ENCODE data around the gene VSTM2B. TPM values are rescaled to one million over a fixed set of nuclear protein-coding genes. Genes with fewer than 3 reads are reported as not detected.

VSTM2B gene
- total and polyA plus RNA-seq, 2 experiments from 2014 or later, result 0.47 to 1.1 TPM

GRCh38 chr19:29576761-29577648 lies 51.2 kb downstream of the VSTM2B start:
- no peak for DNase-seq (ENCODE audit: low spot score)
- WGBS (ENCODE audit: low lambda C conversion rate, missing lambda C conversion rate), result 71% methylated on average over 15 of the region's 15 CpGs
- H3K27ac ChIP-seq, result no peak overlapping the region

DNA sequence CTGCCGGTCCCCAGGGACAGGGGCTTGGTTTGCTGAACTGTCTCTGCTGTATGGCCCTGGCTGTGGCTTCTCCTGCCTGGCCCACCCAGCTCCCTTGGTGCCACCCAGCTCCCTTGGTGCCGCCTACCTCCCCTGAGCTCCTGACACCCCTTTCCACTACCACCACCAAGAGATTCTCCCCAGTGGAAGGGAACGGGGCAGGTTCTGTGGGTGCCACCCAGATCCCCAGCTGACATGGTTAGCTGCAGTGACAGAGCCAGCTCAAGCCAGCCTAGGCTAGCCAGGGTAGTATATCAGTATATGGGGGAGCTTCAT lies 51.8 kb downstream of the VSTM2B start:
- H3K27me3 ChIP-seq, result peaks cover 49% of the 10 kb centered on the region
- no peaks in the 10 kb centered on the region for H3K36me3 ChIP-seq (replicated peaks; ENCODE audit: insufficient read depth, low read depth)
- no peak for TF ChIP-seq EZH2 (IDR thresholded peaks at IDR 0.05; ENCODE audit: borderline replicate concordance)
- TF ChIP-seq, protein P1, sequence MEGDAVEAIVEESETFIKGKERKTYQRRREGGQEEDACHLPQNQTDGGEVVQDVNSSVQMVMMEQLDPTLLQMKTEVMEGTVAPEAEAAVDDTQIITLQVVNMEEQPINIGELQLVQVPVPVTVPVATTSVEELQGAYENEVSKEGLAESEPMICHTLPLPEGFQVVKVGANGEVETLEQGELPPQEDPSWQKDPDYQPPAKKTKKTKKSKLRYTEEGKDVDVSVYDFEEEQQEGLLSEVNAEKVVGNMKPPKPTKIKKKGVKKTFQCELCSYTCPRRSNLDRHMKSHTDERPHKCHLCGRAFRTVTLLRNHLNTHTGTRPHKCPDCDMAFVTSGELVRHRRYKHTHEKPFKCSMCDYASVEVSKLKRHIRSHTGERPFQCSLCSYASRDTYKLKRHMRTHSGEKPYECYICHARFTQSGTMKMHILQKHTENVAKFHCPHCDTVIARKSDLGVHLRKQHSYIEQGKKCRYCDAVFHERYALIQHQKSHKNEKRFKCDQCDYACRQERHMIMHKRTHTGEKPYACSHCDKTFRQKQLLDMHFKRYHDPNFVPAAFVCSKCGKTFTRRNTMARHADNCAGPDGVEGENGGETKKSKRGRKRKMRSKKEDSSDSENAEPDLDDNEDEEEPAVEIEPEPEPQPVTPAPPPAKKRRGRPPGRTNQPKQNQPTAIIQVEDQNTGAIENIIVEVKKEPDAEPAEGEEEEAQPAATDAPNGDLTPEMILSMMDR (IDR thresholded peaks at IDR 0.05; ENCODE audit: poor library complexity), result no peak
- no peak for TF ChIP-seq EZH2phosphoT487 (IDR thresholded peaks at IDR 0.05; ENCODE audit: low read depth, severe bottlenecking, unreplicated experiment)
- H3K9me2 ChIP-seq (replicated peaks; ENCODE audit: insufficient read depth), result no peaks in the 10 kb centered on the region
- H3K4me3 ChIP-seq, result no peak overlapping the region
- H3K27ac ChIP-seq, result no peak overlapping the region
- no peak for DNase-seq (ENCODE audit: low spot score)
- WGBS (ENCODE audit: low lambda C conversion rate, missing lambda C conversion rate), result 60% methylated on average over 3 of the region's 3 CpGs
- no peak overlapping the region for H2AFZ ChIP-seq
- H4K20me1 ChIP-seq (ENCODE audit: insufficient read depth, poor library complexity, severe bottlenecking), result no peaks in the 10 kb centered on the region
- H3K4me1 ChIP-seq (ENCODE audit: insufficient read depth), result no peaks in the 10 kb centered on the region
- no peaks in the 10 kb centered on the region for H3K79me2 ChIP-seq
- H3K9me3 ChIP-seq (ENCODE audit: low read depth), result no peaks in the 10 kb centered on the region
- no peak overlapping the region for H3K4me2 ChIP-seq

More at GRCh38 chr19:29576761-29577648, 51.2 kb downstream of the VSTM2B start:
- no peaks in the 10 kb centered on the region for H3K36me3 ChIP-seq (replicated peaks; ENCODE audit: insufficient read depth, low read depth)
- H3K27me3 ChIP-seq, result peaks cover 53% of the 10 kb centered on the region
- no peak overlapping the region for H3K4me3 ChIP-seq
- H3K9me3 ChIP-seq (ENCODE audit: low read depth), result no peaks in the 10 kb centered on the region
- TF ChIP-seq EZH2 (IDR thresholded peaks at IDR 0.05; ENCODE audit: borderline replicate concordance), result no peak
- no peak for TF ChIP-seq EZH2phosphoT487 (IDR thresholded peaks at IDR 0.05; ENCODE audit: low read depth, severe bottlenecking, unreplicated experiment)
- TF ChIP-seq, protein P1 (IDR thresholded peaks at IDR 0.05; ENCODE audit: poor library complexity), result no peak
- no peak overlapping the region for H3K4me2 ChIP-seq
- no peaks in the 10 kb centered on the region for H3K4me1 ChIP-seq (ENCODE audit: insufficient read depth)
- no peak overlapping the region for H2AFZ ChIP-seq
- H3K79me2 ChIP-seq, result no peaks in the 10 kb centered on the region
- no peaks in the 10 kb centered on the region for H3K9me2 ChIP-seq (replicated peaks; ENCODE audit: insufficient read depth)
- no peaks in the 10 kb centered on the region for H4K20me1 ChIP-seq (ENCODE audit: insufficient read depth, poor library complexity, severe bottlenecking)

- Histone ChIP-seq H3K9me3 (ENCODE audit: low read depth) (no peaks in the 10 kb centered on the region), H3K4me3 (no peak overlapping the region), H4K20me1 (ENCODE audit: insufficient read depth, poor library complexity, severe bottlenecking) (no peaks in the 10 kb centered on the region), H3K79me2 (no peaks in the 10 kb centered on the region), H3K36me3 (replicated peaks; ENCODE audit: insufficient read depth, low read depth) (no peaks in the 10 kb centered on the region), H3K9me2 (replicated peaks; ENCODE audit: insufficient read depth) (no peaks in the 10 kb centered on the region), H3K4me1 (ENCODE audit: insufficient read depth) (no peaks in the 10 kb centered on the region), H2AFZ (no peak overlapping the region), H3K27ac (no peak overlapping the region), H3K4me2 (no peak overlapping the region), H3K27me3 (peaks cover 42% of the 10 kb centered on the region)
- 73% methylated on average over 8 of the region's 8 CpGs for WGBS (ENCODE audit: low lambda C conversion rate, missing lambda C conversion rate)
- no peak for DNase-seq (ENCODE audit: low spot score)
- TF ChIP-seq, protein P1 (IDR thresholded peaks at IDR 0.05; ENCODE audit: poor library complexity), result no peak
- TF ChIP-seq EZH2 (IDR thresholded peaks at IDR 0.05; ENCODE audit: borderline replicate concordance) (no peak), EZH2phosphoT487 (IDR thresholded peaks at IDR 0.05; ENCODE audit: low read depth, severe bottlenecking, unreplicated experiment) (no peak)
These were observed 52.6 kb downstream of the VSTM2B start for GRCh38 chr19:29578349-29578748.
